Measurements from ENCODE around the gene MYH14. TPM values are rescaled to one million over a fixed set of nuclear protein-coding genes. Genes with fewer than 3 reads are reported as not detected.

The MYH14 gene
- polyA plus RNA-seq, 1 experiment = not detected

- POLR2A ChIA-PET = no interaction called here
- Histone ChIP-seq H3K36me3 (ENCODE audit: control insufficient read depth, insufficient read depth, low read length) (no peaks in the 10 kb centered on the region), H3K27me3 (ENCODE audit: control insufficient read depth, insufficient read depth, low read length) (no peaks in the 10 kb centered on the region), H3K4me3 (ENCODE audit: low read depth, low read length) (no peak overlapping the region)
- DNase-seq (ENCODE audit: low read depth) = no peak
- TF ChIP-seq, protein P1, sequence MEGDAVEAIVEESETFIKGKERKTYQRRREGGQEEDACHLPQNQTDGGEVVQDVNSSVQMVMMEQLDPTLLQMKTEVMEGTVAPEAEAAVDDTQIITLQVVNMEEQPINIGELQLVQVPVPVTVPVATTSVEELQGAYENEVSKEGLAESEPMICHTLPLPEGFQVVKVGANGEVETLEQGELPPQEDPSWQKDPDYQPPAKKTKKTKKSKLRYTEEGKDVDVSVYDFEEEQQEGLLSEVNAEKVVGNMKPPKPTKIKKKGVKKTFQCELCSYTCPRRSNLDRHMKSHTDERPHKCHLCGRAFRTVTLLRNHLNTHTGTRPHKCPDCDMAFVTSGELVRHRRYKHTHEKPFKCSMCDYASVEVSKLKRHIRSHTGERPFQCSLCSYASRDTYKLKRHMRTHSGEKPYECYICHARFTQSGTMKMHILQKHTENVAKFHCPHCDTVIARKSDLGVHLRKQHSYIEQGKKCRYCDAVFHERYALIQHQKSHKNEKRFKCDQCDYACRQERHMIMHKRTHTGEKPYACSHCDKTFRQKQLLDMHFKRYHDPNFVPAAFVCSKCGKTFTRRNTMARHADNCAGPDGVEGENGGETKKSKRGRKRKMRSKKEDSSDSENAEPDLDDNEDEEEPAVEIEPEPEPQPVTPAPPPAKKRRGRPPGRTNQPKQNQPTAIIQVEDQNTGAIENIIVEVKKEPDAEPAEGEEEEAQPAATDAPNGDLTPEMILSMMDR (IDR thresholded peaks at IDR 0.05; ENCODE audit: insufficient read depth, low read depth, low read length) = no peak
- CTCF ChIA-PET = no interaction called here
These were observed 74.7 kb downstream of the MYH14 start for GRCh38 chr19:50277966-50278580.

GRCh38 chr19:50280074-50280473 is 76.7 kb downstream of the MYH14 start:
- DNase-seq (ENCODE audit: low read depth) = no peak
- ChIA-PET CTCF (no interaction called here), POLR2A (no interaction called here)
- Histone ChIP-seq H3K27me3 (ENCODE audit: control insufficient read depth, insufficient read depth, low read length) (no peaks in the 10 kb centered on the region), H3K4me3 (ENCODE audit: low read depth, low read length) (no peak overlapping the region), H3K36me3 (ENCODE audit: control insufficient read depth, insufficient read depth, low read length) (no peaks in the 10 kb centered on the region)
- TF ChIP-seq, protein P1 (IDR thresholded peaks at IDR 0.05; ENCODE audit: insufficient read depth, low read depth, low read length) = no peak

GRCh38 chr19:50280983-50281382 is 77.6 kb downstream of the MYH14 start:
- TF ChIP-seq, protein P1 (IDR thresholded peaks at IDR 0.05; ENCODE audit: insufficient read depth, low read depth, low read length) = no peak
- no peak overlapping the region for H3K4me3 ChIP-seq (ENCODE audit: low read depth, low read length)
- ChIA-PET POLR2A (no interaction called here), CTCF (no interaction called here)
- no peak for DNase-seq (ENCODE audit: low read depth)
- H3K36me3 ChIP-seq (ENCODE audit: control insufficient read depth, insufficient read depth, low read length) = no peaks in the 10 kb centered on the region
- H3K27me3 ChIP-seq (ENCODE audit: control insufficient read depth, insufficient read depth, low read length) = no peaks in the 10 kb centered on the region

DNA sequence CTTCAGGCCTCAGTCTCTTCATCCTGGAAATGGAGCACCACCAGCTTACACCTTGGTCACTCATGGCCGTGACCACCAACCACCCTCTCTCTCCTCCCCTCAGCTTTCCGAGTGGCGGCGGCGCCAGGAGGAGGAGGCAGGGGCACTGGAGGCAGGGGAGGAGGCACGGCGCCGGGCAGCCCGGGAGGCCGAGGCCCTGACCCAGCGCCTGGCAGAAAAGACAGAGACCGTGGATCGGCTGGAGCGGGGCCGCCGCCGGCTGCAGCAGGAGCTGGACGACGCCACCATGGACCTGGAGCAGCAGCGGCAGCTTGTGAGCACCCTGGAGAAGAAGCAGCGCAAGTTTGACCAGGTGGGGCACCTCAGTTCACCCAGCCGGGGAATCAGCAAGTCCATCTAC is 78.1 kb downstream of the MYH14 start:
- ChIA-PET POLR2A (no interaction called here), CTCF (no interaction called here)
- Histone ChIP-seq H3K36me3 (ENCODE audit: control insufficient read depth, insufficient read depth, low read length) (no peaks in the 10 kb centered on the region), H3K4me3 (ENCODE audit: low read depth, low read length) (no peak overlapping the region), H3K27me3 (ENCODE audit: control insufficient read depth, insufficient read depth, low read length) (no peaks in the 10 kb centered on the region)
- TF ChIP-seq, protein P1 (IDR thresholded peaks at IDR 0.05; ENCODE audit: insufficient read depth, low read depth, low read length) = no peak
- no peak for DNase-seq (ENCODE audit: low read depth)

DNA sequence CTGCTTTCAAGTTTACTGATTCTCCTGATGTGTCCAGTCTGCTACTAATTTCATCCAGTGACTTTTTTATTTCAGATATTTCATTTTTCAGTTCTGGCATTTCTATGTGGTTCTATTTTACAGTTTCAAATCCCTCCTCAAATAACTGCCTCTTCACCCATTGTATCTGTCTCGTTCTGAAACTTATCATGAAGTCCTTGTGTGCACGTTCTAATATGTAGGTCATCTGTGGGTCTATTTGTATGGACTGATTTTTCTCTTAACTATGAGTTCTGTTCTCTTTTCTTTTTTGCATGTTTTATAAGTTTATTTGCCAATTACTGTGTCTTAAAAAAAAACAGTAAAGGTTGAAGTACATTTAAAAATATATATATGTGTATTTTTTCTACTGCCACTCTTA is 82.4 kb downstream of the MYH14 start:
- POLR2A ChIA-PET = no interaction called here
- H3K4me3 ChIP-seq (ENCODE audit: low read depth, low read length) = no peak overlapping the region
- H3K27me3 ChIP-seq (ENCODE audit: control insufficient read depth, insufficient read depth, low read length) = no peaks in the 10 kb centered on the region
- DNase-seq (ENCODE audit: low read depth) = no peak
- TF ChIP-seq, protein P1 (IDR thresholded peaks at IDR 0.05; ENCODE audit: insufficient read depth, low read depth, low read length) = no peak
- H3K36me3 ChIP-seq (ENCODE audit: control insufficient read depth, insufficient read depth, low read length) = no peaks in the 10 kb centered on the region
- CTCF ChIA-PET = no interaction called here

Data from BJ (cell line).